IPS-NIHi7 (cell line): ENCODE results near the gene FCHSD2.

Source experiments
- DNase-seq: peaks from one replicate; pipeline ENCODE4 v3.0.0; 2012; ENCODE audit warnings: mixed read lengths; ENCODE audit errors: extremely low spot score

FCHSD2 gene

GRCh38 chr11:72971192-72971967 lies 170.7 kb downstream of the FCHSD2 start:
- DNase-seq, result no peak

GRCh38 chr11:72970557-72971118 lies 171.5 kb downstream of the FCHSD2 start:
- DNase-seq, result no peak

- DNase-seq, result no peak
These were observed 172.2 kb downstream of the FCHSD2 start for GRCh38 chr11:72969894-72970335.

GRCh38 chr11:72968390-72968789 lies 173.7 kb downstream of the FCHSD2 start:
- DNase-seq, result no peak

GRCh38 chr11:72965672-72966071 lies 176.4 kb downstream of the FCHSD2 start:
- DNase-seq, result no peak

GRCh38 chr11:72962717-72963116 lies 179.4 kb downstream of the FCHSD2 start:
- no peak for DNase-seq

- DNase-seq, result no peak
These were observed 180.0 kb downstream of the FCHSD2 start for GRCh38 chr11:72962084-72962483.

GRCh38 chr11:72959998-72960731 lies 182.0 kb downstream of the FCHSD2 start:
- DNase-seq, result no peak

- no peak for DNase-seq
These were observed 183.3 kb downstream of the FCHSD2 start for GRCh38 chr11:72958791-72959190.

- DNase-seq, result no peak
These were observed 186.7 kb downstream of the FCHSD2 start for GRCh38 chr11:72955466-72955865.

GRCh38 chr11:72954860-72955259 lies 187.3 kb downstream of the FCHSD2 start:
- no peak for DNase-seq

- DNase-seq, result no peak
These were observed 188.5 kb downstream of the FCHSD2 start for GRCh38 chr11:72953637-72954036.

- no peak for DNase-seq
These were observed 190.2 kb downstream of the FCHSD2 start for GRCh38 chr11:72951888-72952287.

- DNase-seq, result no peak
These were observed 190.9 kb downstream of the FCHSD2 start for GRCh38 chr11:72951193-72951592.

- peak; percentile 50 for DNase-seq
These were observed 191.4 kb downstream of the FCHSD2 start for GRCh38 chr11:72950685-72951084.

GRCh38 chr11:72947229-72947628 lies 194.9 kb downstream of the FCHSD2 start:
- DNase-seq, result no peak

- no peak for DNase-seq
These were observed 198.5 kb downstream of the FCHSD2 start for GRCh38 chr11:72943664-72944063.

GRCh38 chr11:72940417-72940816 lies 201.7 kb downstream of the FCHSD2 start:
- DNase-seq, result no peak

GRCh38 chr11:72939031-72939430 lies 203.1 kb downstream of the FCHSD2 start:
- DNase-seq, result no peak

GRCh38 chr11:72937439-72937838 lies 204.7 kb downstream of the FCHSD2 start:
- DNase-seq, result no peak

- no peak for DNase-seq
These were observed 206.4 kb downstream of the FCHSD2 start for GRCh38 chr11:72935700-72936099.

GRCh38 chr11:72932132-72932570 lies 210.0 kb downstream of the FCHSD2 start:
- DNase-seq, result no peak

GRCh38 chr11:72930008-72930407 lies 212.1 kb downstream of the FCHSD2 start:
- DNase-seq, result peak; percentile 30
